PC-9 (cell line): ENCODE results near the gene MBD2.

Experiments used
- CTCF ChIP-seq: fragments of 200-600 bp; sonication (generic); conservative IDR thresholded peaks from 2 replicates; pipeline ENCODE4 v1.6.1; 2017; ENCODE audit warnings: mixed run types, antibody characterized with exemption, mild to moderate bottlenecking, moderate library complexity
- EZH2 ChIP-seq: fragments of 200-600 bp; sonication (generic); IDR thresholded peaks from 2 replicates; pipeline ENCODE4 v1.8.0; 2017; ENCODE audit warnings: antibody characterized with exemption, low read depth

DNA sequence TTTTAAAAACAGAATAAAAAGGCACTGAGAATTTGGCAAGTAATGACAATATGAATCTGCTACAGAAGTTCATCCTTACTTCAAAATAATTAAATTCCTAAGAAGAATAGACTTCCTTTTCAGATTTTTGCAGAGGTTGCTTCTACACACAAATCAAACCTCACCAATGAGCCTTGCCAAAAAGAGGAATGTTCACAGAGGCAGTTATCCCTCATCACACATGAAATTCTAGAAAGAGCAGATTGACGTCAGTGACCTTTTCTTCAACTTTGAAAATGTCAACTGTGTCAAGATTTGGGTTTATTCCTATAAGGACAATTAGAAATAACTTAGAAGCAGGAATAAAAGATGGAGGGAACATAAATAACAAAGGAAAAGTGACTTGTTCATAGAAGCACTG, 64.6 kb downstream of the MBD2 start:
- TF ChIP-seq CTCF (no peak), EZH2 (no peak)
